ENCODE results near the gene KRT1.
"Not testable (repeated sequence)": the region's sequence is repeated elsewhere in the genome, so short reads cannot be mapped to it uniquely, and the experiment has no call there.

The KRT1 gene

GRCh38 chr12:52680363-52680762 is at the start of gene KRT1:
Gene KRT1 (minus strand): TSS chr12:52680407. CDS start chr12:52680348, 59 bp downstream.
- DNase-seq (ENCODE audit: low read depth), result no peak

DNA sequence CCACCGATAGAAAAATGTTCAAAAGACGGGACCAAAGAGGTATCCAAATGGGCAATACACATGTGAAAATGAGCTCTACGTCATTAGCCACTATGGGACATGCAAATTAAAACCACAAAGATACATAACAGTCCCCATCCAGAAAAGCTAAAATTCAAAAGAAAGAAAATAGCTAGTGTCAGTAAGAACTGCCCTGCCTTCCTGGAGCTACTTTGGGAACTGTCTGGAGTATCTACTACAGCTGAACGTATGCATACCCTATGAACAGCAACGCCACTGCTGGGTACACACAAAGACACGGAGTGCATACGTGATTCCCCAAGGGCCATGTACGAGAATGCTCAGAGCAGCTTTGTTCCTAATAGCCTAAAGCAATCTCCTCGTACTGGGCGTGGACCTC is 48.9 kb upstream of the KRT1 start:
- no peak for DNase-seq (ENCODE audit: low read depth)

DNA sequence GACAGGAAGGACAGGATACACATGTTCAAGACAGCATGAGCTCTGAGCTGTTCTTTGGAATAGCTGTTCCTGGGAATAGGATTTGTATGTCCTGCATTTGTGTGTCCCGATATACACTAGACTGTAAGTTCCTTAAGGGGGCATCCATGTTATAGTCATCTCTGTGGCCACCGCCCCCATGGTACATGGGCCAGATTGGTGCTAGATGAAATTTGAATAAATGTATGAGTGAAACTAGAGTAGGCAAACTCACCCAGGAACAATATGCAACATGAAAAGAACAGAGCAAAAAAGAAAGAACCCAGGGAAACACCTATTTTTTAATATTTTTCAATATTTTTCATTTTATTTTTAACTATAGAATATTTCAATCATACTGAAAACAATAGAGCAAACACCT is 48.2 kb upstream of the KRT1 start:
- DNase-seq (ENCODE audit: low read depth), result no peak

DNA sequence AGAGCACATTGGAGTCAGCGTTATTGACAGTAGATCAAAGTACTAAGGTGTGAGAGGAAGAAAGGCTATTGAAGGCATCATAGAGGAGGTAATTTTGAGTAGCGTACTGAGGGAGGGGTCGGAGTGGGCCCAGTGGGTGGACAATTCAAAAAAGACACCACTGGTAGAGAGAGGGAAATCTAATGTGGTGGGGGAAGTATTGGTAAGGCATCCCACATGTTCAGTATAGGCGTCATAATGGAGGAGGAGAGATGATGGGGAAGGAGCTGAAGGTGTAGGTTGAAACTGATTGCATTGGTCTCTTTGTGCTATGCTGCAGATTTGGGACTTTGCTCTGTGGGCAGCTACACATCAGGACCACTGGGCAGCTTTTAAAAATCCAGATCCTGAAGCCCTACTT is 46.8 kb upstream of the KRT1 start:
- DNase-seq (ENCODE audit: low read depth), result no peak

GRCh38 chr12:52726451-52726850 is 46.2 kb upstream of the KRT1 start:
- no peak for DNase-seq (ENCODE audit: low read depth)

DNA sequence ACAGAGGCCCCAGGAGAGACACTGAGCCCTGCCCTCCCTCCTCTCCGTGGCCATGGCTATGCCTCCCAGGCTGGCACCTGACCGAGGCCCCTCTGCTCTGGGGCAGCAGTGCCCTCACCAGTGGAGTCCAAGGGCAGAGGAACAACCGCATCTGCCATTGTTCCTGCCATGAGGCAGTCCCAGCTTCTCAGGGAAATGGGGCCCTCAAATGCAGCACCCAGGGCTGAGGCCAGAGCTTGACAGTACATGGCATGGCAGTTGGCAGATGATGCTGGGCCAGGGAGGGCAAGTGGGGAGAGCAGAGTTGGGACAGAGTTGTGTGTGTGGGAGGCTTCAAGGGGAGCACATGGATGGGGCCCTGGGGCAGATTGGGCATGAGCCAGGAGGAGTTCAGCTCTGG is 44.2 kb upstream of the KRT1 start:
- no peak for DNase-seq (ENCODE audit: low read depth)

DNA sequence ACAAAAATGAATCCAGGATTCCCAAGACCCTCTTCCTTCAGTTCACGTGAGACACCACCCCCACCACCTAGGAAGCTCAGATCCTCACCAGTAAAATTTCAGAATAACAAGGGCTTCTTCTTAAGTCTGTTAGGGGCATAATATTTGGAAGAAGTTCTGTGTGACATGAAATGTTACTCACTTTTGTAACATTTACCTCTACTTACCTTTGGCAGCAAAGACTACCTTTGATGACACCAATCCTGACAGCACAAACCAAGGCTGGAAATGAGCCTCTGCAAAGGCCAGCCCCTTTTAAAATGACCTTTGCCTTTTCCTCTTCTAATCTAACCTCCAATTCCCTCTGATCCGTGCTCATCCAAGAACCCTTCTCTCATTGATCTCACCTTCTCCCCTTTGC is 42.5 kb upstream of the KRT1 start:
- DNase-seq (ENCODE audit: low read depth), result no peak

DNA sequence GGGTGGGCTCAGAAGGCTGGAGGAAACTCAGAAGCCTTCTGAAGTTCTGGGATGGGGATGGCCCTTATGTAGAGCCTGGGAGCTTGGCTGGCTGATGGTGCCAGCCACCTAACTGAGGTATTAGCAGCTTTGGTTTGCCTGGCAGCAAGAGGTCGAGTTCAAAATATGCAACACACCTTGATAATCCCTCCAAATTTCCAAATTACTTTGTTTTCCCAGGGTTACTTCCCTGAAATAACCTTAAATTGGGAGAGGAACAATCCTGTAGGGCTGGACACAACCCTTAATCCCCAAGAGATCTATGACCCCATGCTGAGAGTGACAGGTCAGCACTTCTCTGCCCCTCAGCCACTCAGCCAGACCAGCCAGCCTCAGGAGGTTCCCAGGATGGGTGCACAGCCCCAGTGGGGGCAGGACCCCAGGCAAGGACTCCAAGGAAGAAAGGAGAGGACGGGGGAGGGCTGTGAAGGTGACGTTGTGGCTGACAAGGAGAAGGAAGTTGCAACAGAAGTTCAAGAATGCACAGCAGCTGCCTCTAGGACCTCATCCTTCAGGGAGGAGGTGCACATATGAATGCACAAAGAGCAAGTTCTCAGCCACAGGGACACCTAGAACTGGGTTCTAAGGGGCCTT is 41.7 kb upstream of the KRT1 start:
- no peak for DNase-seq (ENCODE audit: low read depth)

DNA sequence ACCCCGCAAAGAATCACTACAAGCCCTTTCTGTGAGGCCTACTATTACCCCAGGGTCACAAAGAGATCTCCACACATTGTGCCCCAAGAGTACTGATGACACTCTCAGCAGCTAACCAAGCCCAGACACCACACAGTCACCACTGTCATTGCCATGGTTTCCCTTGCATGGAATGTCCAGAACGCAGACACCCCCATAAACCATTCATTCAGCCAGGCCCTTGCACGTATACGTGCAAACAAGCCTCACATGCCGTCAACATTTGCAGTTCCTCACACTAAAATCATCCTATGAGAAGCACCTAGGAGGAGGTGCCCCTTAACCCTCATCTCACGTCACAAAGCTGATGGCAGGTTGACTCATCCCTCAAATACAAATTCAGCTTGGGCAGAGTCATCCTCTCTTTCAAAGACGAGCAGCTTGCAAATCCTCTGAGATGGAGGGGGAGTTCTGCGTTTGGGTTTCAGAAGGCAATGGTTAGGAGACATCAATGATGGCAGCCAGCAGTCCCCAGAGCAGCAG is 40.2 kb upstream of the KRT1 start:
- DNase-seq (ENCODE audit: low read depth), result no peak

DNA sequence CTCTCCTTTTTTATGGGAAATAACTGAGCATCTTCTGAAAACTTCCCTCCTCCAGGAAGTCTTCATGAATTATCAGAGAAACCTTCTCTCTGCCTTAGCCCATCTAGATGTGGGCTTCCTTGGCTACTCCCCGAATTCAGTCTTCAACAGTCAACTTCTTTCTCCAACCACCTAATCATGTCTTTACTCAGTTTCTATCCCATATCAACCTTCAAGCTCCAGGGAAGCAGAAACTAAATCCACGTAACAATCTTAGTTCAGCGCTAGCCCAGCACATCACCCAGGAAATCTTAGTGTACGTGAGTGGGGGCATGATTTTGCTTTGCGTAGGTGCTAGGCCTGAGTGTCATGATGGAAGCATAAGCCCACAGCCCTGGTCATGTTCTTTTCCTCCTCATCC is 35.9 kb upstream of the KRT1 start:
- DNase-seq (ENCODE audit: low read depth), result no peak

GRCh38 chr12:52715416-52715815 is 35.2 kb upstream of the KRT1 start:
- DNase-seq (ENCODE audit: low read depth), result no peak

DNA sequence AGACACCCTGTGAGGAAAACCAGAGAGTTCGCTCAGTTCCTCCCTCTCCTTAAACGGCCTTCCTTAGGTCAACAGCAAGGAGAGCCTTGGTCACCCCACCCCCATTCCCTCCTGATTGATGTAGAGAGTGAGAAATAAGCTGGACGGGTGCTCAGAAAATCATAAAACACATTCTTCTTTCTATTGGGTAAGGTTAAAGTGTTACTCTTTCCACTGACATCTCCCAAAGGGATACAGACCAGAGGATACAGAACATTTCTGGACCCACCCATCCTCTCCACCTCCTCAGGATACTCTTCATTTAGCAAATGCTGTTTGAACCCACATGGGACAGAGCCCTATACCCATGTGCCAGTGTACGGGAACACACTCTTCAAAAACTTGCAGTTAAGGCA is 34.7 kb upstream of the KRT1 start:
- no peak for DNase-seq (ENCODE audit: low read depth)

GRCh38 chr12:52713960-52714886 is 34.0 kb upstream of the KRT1 start:
- no peak for DNase-seq (ENCODE audit: low read depth)

GRCh38 chr12:52712122-52712521 is 31.9 kb upstream of the KRT1 start:
- DNase-seq (ENCODE audit: low read depth), result not testable (repeated sequence)

GRCh38 chr12:52710730-52711129 is 30.5 kb upstream of the KRT1 start:
- DNase-seq (ENCODE audit: low read depth), result no peak

GRCh38 chr12:52708010-52708409 is 27.8 kb upstream of the KRT1 start:
- no peak for DNase-seq (ENCODE audit: low read depth)

- no peak for DNase-seq (ENCODE audit: low read depth)
Measured at GRCh38 chr12:52704464-52704863, 24.3 kb upstream of the KRT1 start.

DNA sequence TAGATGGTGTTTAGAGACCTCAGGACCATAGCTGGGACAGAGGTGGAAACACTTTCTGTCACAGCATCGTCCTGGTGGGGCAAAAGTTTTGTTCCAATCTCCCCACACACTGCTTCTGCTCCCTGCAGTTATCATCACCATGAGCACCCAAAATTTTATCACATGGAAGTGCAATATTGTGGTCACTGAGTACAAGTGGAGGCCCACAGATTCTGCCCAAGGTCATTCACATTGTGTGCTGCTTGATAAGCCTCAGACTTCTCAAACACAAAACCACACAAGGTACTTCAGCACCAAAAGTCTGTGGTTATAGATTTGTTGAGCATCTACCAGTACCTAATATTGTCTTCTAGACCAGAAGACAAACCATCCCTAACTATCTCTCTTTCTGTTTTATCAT is 23.7 kb upstream of the KRT1 start:
- DNase-seq (ENCODE audit: low read depth), result no peak

DNA sequence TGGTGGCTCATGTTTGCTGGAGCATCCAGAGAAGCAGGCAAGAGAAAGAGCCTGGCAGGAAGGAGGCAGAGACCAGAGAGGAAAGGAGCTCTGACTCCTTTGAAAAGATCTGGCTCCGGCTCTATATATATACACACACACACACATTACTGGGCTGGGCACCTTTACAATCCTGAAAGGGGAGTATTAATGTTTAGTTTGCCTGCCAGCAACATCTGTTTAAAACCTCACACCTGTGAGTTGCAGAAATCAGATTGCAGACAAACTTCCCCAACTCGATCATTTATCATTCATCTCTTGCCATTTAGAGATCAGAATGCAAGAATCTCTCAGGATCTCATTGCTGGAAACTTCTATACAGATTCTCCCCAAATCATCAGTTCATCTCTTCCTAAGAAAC is 23.2 kb upstream of the KRT1 start, which contains the start of gene KRT77:
TSS of gene KRT77 (minus strand) at position 101 of the 400 bp plus-strand sequence. CDS start at position 11, 90 bp downstream.
- no peak for DNase-seq (ENCODE audit: low read depth)

DNA sequence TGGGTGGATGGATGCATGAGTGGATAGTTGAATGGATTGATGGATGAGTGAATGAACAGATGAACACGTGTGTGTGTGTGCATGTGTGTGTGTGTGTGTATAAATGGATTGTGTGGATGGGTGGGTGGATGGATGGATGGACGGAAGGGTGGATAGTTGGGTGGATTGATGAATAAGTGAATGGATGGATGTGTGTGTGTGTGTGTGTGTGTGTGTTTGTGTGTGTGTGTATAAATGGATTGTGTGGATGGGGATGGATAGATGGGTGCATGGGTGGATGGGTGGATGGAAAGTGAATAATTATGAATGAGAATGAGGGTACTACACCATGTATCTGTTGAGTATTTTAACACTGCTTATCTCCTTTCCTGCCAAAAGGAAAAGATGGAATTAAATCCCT is 22.1 kb upstream of the KRT1 start:
- DNase-seq (ENCODE audit: low read depth), result no peak

GRCh38 chr12:52701281-52701680 is 21.1 kb upstream of the KRT1 start:
- no peak for DNase-seq (ENCODE audit: low read depth)

GRCh38 chr12:52699960-52700359 is 19.8 kb upstream of the KRT1 start:
- DNase-seq (ENCODE audit: low read depth), result no peak

DNA sequence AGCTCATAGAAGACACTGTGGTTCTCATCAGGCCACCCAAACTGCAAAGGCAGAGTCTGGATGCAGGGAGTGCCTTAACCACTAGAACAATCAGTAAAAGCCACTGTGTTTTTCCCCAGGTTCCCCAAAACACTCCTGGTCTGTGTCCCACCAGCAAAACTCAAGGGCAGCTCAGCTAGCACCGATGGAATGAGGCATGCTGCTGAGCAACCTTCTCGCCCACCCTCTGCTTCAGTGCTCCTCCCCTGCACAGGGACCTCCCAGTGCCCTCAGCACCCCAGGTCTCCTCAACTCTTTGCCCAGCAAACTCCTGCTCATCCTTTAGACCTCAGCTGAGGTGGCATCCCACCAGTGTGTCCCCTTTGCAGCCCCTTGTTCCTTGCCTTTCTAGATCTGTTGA is 19.2 kb upstream of the KRT1 start:
- DNase-seq (ENCODE audit: low read depth), result no peak
